ENCODE data around the gene SPDL1. TPM values are rescaled to one million over a fixed set of nuclear protein-coding genes. Genes with fewer than 3 reads are reported as not detected.
A peak's percentile ranks its signal among the peaks of the same experiment; 100 is the strongest.

Gene SPDL1
- total RNA-seq, 6 experiments from 2014 or later: 68.8 to 121 (median 74.4) TPM

DNA sequence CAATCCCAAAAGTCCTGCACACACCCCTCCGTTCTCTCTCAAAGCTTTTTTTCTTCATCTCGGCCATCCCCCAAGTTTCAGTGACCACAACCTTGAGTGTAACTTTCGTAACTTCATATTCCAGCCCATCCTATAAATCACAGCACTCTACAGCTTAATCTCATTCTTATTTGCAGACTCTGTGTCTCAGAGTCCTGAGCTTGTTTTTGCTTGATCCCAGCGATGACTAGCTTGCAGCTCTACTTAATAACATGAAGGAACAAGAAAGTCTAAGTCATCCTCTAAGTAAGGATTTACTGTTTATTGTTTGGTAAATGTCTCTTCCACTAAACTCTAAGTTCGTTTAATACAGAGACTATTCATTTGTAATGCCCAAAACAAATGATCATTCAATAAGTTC lies 2.6 kb upstream of the SPDL1 start:
- Mint-ChIP-seq H3K27me3 (ENCODE audit: insufficient read depth) (peaks cover 6% of the 10 kb centered on the region; the same call in 1 of the 2 replicates), H3K9me3 (peaks cover 3% of the 10 kb centered on the region; the same call in 1 of the 2 replicates), H3K36me3 (ENCODE audit: low read depth) (peaks cover 23% of the 10 kb centered on the region), H3K4me1 (ENCODE audit: low read depth) (peaks cover 62% of the 10 kb centered on the region), H3K4me3 (no peak overlapping the region), H3K27ac (no peak overlapping the region)
- TF ChIP-seq, protein P1, sequence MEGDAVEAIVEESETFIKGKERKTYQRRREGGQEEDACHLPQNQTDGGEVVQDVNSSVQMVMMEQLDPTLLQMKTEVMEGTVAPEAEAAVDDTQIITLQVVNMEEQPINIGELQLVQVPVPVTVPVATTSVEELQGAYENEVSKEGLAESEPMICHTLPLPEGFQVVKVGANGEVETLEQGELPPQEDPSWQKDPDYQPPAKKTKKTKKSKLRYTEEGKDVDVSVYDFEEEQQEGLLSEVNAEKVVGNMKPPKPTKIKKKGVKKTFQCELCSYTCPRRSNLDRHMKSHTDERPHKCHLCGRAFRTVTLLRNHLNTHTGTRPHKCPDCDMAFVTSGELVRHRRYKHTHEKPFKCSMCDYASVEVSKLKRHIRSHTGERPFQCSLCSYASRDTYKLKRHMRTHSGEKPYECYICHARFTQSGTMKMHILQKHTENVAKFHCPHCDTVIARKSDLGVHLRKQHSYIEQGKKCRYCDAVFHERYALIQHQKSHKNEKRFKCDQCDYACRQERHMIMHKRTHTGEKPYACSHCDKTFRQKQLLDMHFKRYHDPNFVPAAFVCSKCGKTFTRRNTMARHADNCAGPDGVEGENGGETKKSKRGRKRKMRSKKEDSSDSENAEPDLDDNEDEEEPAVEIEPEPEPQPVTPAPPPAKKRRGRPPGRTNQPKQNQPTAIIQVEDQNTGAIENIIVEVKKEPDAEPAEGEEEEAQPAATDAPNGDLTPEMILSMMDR (IDR thresholded peaks at IDR 0.05): no peak
- no peak for DNase-seq

DNA sequence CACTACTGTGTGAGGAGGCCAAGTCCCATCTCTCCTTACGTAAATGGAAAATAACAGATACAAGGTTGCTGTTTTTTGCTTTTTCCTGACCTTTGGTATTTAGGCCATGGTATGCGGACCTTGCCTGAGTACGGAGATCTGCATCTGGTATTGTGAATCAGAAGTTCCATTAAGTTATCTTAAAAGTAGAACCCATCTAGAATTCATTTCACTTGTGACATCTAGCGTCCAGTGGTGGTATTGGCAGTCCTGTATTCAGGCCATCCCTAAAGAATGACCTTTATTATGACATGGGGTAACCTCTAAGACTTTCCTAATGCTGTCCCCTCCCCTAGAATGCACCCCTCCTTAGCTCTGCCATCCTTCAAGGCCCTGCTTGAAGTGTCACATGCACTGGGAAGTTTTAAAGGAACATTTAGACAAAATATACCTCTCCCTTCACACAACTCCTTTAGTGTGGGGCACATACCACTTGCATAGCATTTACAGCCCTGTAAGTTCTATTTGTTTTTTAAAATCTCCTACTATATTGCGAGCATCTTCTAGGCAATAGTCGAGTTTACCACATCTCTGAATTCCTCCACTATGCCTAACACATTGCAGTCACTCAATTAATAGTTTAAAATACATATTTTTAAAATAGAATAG lies 1.9 kb upstream of the SPDL1 start:
- DNase-seq: peak; percentile 62
- TF ChIP-seq, protein P1 (IDR thresholded peaks at IDR 0.05): peak; percentile 89
- H3K27ac Mint-ChIP-seq: no peak overlapping the region
- H3K27me3 Mint-ChIP-seq (ENCODE audit: insufficient read depth): peaks cover 6% of the 10 kb centered on the region; the same call in 1 of the 2 replicates
- H3K4me3 Mint-ChIP-seq: no peak overlapping the region
- peaks cover 62% of the 10 kb centered on the region for H3K4me1 Mint-ChIP-seq (ENCODE audit: low read depth)
- peaks cover 3% of the 10 kb centered on the region; the same call in 1 of the 2 replicates for H3K9me3 Mint-ChIP-seq
- peaks cover 30% of the 10 kb centered on the region for H3K36me3 Mint-ChIP-seq (ENCODE audit: low read depth)

DNA sequence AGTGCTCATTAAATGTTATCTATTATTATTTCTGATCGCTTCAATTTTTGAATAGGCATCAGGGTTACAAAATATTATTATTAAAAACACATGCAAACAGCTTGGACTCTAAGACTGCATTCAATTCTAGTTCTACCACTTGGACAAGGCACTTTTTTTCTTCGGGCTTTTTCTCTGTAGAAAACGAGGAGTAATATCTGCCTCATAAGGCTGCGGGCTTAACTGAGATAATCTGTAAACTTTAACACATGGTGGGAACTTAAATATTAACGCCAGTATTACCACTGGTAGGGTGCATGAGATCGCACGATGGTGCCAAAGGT lies 511 bp upstream of the SPDL1 start:
- peaks cover 37% of the 10 kb centered on the region for H3K36me3 Mint-ChIP-seq (ENCODE audit: low read depth)
- H3K27me3 Mint-ChIP-seq (ENCODE audit: insufficient read depth): peaks cover 6% of the 10 kb centered on the region; the same call in 1 of the 2 replicates
- H3K4me3 Mint-ChIP-seq: peak overlapping the region; percentile 95
- peak overlapping the region; percentile 95 for H3K27ac Mint-ChIP-seq
- peaks cover 63% of the 10 kb centered on the region for H3K4me1 Mint-ChIP-seq (ENCODE audit: low read depth)
- H3K9me3 Mint-ChIP-seq: peaks cover 3% of the 10 kb centered on the region; the same call in 1 of the 2 replicates
- DNase-seq: no peak
- TF ChIP-seq, protein P1 (IDR thresholded peaks at IDR 0.05): no peak

DNA sequence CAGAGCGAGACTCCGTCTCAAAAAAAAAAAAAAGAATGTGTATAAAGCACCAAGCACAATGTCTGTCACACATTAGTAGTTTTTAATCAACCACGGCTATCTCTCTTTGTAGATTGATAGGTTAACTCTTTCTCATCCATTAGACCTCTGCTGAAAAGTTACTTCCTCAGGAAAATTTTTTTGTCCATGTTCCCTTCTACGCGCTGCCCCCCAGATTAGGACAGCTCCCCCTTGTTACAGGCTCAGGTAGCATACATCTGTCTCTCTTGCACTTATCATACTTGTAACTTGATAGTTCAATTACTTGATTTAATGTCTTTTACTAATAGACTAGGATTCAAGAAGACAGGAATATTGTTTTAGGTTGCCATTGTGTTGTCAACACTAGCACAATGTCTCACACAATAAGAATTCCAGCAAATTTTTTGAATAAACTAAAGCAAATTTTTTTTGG lies 1.5 kb downstream of the SPDL1 start:
- H3K9me3 Mint-ChIP-seq: peaks cover 3% of the 10 kb centered on the region; the same call in 1 of the 2 replicates
- peak overlapping the region; percentile 95 for H3K4me3 Mint-ChIP-seq
- DNase-seq: no peak
- TF ChIP-seq, protein P1 (IDR thresholded peaks at IDR 0.05): peak; percentile 43
- H3K36me3 Mint-ChIP-seq (ENCODE audit: low read depth): peaks cover 56% of the 10 kb centered on the region
- H3K27ac Mint-ChIP-seq: peak overlapping the region; percentile 95
- H3K4me1 Mint-ChIP-seq (ENCODE audit: low read depth): peaks cover 82% of the 10 kb centered on the region
- peaks cover 6% of the 10 kb centered on the region; the same call in 1 of the 2 replicates for H3K27me3 Mint-ChIP-seq (ENCODE audit: insufficient read depth)

DNA sequence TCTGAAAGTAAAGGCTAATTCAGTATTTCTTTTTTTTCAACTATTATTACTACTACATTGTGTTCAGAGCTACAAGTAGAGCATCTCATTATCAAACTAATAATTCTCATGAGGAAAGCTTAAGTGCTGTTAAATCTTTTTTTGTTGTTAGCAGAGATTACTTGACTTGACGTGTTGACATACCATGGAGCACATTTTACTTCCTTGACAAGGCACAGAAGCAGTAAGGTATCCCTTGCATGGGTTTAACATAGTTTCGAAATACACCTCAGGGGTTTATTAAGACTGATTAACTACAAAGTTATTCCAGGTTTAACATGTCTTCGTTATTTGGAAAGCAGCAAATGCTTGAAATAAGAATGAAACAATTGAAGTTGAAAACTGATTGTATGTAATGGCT lies 7.0 kb downstream of the SPDL1 start:
- DNase-seq: no peak
- Mint-ChIP-seq H3K36me3 (ENCODE audit: low read depth) (peaks cover 82% of the 10 kb centered on the region), H3K4me3 (no peak overlapping the region), H3K4me1 (ENCODE audit: low read depth) (peaks cover 98% of the 10 kb centered on the region), H3K27me3 (ENCODE audit: insufficient read depth) (no peaks in the 10 kb centered on the region), H3K27ac (peak overlapping the region; percentile 23; the same call in 1 of the 2 replicates), H3K9me3 (no peaks in the 10 kb centered on the region)
- TF ChIP-seq, protein P1 (IDR thresholded peaks at IDR 0.05): no peak

Measured in HFFc6 (cell line).